Cardiac atrium fibroblast (primary cell): ENCODE data around the gene KRT7. TPM values are rescaled to one million over a fixed set of nuclear protein-coding genes. Genes with fewer than 3 reads are reported as not detected.

Source experiments
- total RNA-seq: library from RNA; depleted of rRNA; stranded (reverse); fragments of >200 nt; gene quantifications from 2 replicates; pipeline ENCODE4 v1.2.3, GENCODE V29; 2015

KRT7 gene
- 85.9 and 90.6 TPM in 2 replicates for total RNA-seq

GRCh38 chr12:52232674-52233461, at the start of gene KRT7:
KRT7 (plus strand) TSS chr12:52233243; CDS start chr12:52233297, 54 bp downstream.

GRCh38 chr12:52191841-52192791, 40.9 kb upstream of the KRT7 start, which contains the start of gene KRT80:
KRT80 (minus strand) TSS chr12:52192014; CDS start chr12:52191902, 112 bp downstream.

DNA sequence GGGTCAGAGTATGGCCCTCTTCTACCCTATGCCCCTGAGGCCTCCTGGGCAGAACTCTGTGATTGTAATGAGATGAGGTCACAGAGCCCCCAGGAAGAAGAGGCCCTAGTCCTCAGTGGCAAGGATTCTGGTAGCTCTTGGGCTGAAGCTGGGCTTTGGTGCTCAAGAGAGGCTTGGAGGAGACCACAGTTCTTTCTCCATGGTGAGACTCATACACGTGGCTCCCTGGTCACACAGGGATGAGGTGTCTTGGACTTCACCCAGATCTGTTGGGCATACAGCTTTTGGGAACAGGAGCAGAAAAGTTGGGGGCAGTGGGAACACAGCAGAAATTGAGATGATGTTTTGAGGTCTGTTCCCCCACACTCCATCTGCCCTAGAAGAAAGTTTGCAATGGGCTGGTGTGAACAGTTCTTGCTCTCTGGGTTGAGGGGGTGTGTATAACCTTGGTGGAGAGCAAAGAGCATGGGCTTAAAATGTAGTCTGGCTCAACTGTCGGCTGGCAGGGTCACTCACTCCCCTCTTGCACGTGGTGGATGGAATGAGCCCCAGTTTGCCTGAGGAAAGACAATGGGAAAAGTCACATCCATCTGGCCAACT, 41.6 kb downstream of the KRT7 start, which contains the start of gene KRT86:
KRT86 (plus strand) TSS at position 125 of the 600 bp plus-strand sequence. CDS start 27,272 bp downstream, outside the sequence.

GRCh38 chr12:52291267-52291935, 58.4 kb downstream of the KRT7 start, which contains the start of gene KRT81:
KRT81 (minus strand) TSS chr12:52291534; CDS start chr12:52291465, 69 bp downstream.

Other genes with a start within 250 kb of the KRT7 start
- gene TAMALIN, start 226.3 kb upstream of the KRT7 start, total RNA-seq = 6.8 and 20.4 TPM in 2 replicates
- gene NR4A1, start 181.8 kb upstream of the KRT7 start, total RNA-seq = 22.0 and 122 TPM in 2 replicates
- 85.6 and 98.5 TPM in 2 replicates for gene ATG101, start 163.3 kb upstream of the KRT7 start, total RNA-seq
- gene SMIM41, start 153.5 kb upstream of the KRT7 start, total RNA-seq = not detected in 2 replicates
- gene KRT80, start 41.2 kb upstream of the KRT7 start, total RNA-seq = under 0.01 TPM in 1 of 2 replicates, not detected in the other
- gene KRT86, start 41.4 kb downstream of the KRT7 start, total RNA-seq = 0.54 TPM in 1 of 2 replicates, not detected in the other
- gene KRT81, start 58.3 kb downstream of the KRT7 start, total RNA-seq = 0.16 TPM in 1 of 2 replicates, not detected in the other
- not detected in 2 replicates for gene KRT83, start 88.2 kb downstream of the KRT7 start, total RNA-seq
- gene KRT85, start 134.2 kb downstream of the KRT7 start, total RNA-seq = not detected in 2 replicates
- gene KRT84, start 152.4 kb downstream of the KRT7 start, total RNA-seq = not detected in 2 replicates
- gene KRT82, start 173.1 kb downstream of the KRT7 start, total RNA-seq = not detected in 2 replicates
- gene KRT75, start 201.1 kb downstream of the KRT7 start, total RNA-seq = not detected in 2 replicates
- not detected in 2 replicates for gene KRT6B, start 218.9 kb downstream of the KRT7 start, total RNA-seq
- not detected in 2 replicates for gene KRT6C, start 240.6 kb downstream of the KRT7 start, total RNA-seq